ENCODE results near the gene STUB1.

STUB1 gene

DNA sequence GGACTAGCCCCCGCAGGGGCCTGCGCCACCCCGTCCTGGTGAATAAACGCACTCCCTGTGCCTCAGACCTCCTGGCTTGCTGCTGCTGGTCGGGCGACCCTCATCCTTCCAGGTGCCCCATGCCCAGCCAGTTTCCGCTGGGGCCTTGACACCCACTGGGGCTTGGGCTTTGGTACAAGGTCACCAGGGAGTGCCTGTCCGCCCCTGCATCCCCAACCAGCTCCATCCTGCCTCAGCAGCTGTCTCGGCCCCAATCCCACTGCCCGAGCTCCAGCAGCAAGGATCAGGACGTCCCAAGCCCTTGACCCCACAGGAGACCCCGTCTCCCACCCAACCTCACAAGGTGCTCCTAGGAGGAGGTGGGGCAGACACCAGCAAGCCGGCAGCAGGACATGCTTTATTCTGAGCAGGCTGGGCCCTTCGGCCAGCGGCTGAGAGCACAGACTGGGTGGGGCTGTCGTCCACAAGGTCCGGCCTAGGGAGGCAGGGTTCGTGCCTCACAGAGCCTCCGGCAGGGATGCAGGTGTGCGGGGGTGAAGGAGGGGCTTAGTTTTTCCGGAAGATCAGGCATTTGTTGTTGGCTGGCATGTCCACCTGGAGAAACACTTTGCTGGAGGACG lies 46.0 kb upstream of the STUB1 start:
- in situ Hi-C loops (cut with MboI; ENCODE audit: low sequenced_read_pairs, unreplicated experiment), result no loop called here
- DNase-seq (ENCODE audit: low spot score), result no peak
- TF ChIP-seq CTCF (IDR thresholded peaks at IDR 0.05; ENCODE audit: borderline replicate concordance, control extremely low read depth, extremely low read depth, insufficient read depth, missing control alignments), result no peak

- in situ Hi-C loops (cut with MboI; ENCODE audit: low sequenced_read_pairs, unreplicated experiment), result no loop called here
- DNase-seq (ENCODE audit: low spot score), result no peak
- TF ChIP-seq CTCF (IDR thresholded peaks at IDR 0.05; ENCODE audit: borderline replicate concordance, control extremely low read depth, extremely low read depth, insufficient read depth, missing control alignments), result no peak
Observed at GRCh38 chr16:634996-635395, 45.2 kb upstream of the STUB1 start.

DNA sequence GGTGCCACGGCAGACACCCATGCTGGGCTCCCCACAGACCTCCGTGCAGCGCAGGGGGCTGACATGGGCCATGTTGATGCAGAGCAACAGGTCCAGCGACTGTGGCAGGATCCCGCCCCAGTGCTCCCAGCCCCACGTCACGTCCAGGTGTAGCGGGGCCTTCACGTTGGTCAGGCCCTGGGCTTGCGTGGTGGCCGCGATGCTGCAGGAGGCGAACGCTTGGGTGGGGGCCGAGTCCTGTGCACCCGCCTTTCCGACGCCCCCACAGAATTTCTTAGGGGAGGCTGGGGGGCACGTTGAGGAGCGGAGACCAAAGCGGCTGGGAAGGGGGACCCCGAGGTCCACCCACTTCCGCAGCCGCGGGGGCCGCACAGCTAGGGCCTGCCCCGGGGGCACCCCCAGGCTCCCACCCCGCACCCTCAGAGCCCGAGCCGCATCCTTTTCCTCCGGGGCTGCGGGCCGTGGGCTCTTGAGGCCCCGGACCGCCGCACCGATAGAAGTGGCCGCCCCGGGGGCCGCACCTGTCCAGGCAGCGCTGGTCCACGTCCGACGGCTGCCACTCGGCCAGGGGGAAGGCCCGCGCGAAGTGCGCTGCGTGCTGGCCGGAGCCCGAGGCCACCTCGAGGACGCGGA lies 44.5 kb upstream of the STUB1 start:
- TF ChIP-seq CTCF (IDR thresholded peaks at IDR 0.05; ENCODE audit: borderline replicate concordance, control extremely low read depth, extremely low read depth, insufficient read depth, missing control alignments), result no peak
- in situ Hi-C loops (cut with MboI; ENCODE audit: low sequenced_read_pairs, unreplicated experiment), result no loop called here
- DNase-seq (ENCODE audit: low spot score), result no peak

DNA sequence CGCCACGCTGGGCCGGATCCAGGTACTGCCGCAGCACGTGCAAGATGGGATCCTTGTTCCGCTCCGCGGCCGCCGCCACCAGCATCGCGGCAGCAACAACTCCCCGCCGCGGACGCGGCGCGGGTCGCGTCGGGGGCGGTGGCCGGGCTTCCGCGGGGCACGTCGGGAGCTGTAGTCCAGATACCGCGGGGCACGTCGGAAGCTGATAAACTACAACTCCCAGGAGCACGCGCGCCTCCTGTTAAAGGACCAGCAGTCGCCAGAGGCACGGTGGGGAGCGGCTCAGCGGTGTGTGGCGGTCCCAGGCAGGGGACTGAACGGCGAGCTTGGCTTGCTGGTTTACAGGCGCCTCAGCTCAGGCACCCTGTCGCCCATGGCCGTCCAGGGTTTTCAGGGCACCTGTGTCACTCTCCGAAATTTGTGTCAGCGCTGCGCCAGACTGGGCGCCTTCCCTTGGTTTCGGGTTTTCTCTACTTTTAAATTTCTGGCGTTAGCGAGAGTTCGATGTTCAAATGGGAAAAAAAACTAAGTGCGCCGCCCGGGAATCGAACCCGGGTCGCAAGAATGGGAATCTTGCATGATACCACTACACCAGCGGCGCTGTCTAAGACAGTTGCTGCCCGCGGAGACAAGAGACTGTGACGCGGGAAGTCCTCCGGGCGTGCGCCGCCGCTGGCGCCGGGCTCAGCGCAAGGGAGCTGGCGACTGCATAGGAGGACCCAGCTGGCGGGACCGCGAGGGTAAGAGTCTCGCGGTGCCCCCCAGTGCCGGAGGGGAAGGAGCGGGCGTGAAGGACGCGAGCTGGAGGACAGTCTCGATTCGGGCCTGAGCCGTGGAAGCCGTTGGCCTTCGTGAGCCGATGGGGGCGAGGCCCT lies 43.8 kb upstream of the STUB1 start, which contains the start of gene METTL26:
TSS of gene METTL26 (minus strand) at position 100 of the 875 bp plus-strand sequence. CDS start at position 85, 15 bp downstream.
- DNase-seq (ENCODE audit: low spot score), result peak; percentile 98
- TF ChIP-seq CTCF (IDR thresholded peaks at IDR 0.05; ENCODE audit: borderline replicate concordance, control extremely low read depth, extremely low read depth, insufficient read depth, missing control alignments), result no peak
- in situ Hi-C loops (cut with MboI; ENCODE audit: low sequenced_read_pairs, unreplicated experiment), result no loop called here

GRCh38 chr16:637081-638018 lies 42.9 kb upstream of the STUB1 start:
- in situ Hi-C loops (cut with MboI; ENCODE audit: low sequenced_read_pairs, unreplicated experiment), result no loop called here
- peak; percentile 100 for DNase-seq (ENCODE audit: low spot score)
- TF ChIP-seq CTCF (IDR thresholded peaks at IDR 0.05; ENCODE audit: borderline replicate concordance, control extremely low read depth, extremely low read depth, insufficient read depth, missing control alignments), result no peak
